ENCODE results near the gene HOXC9.

GRCh38 chr12:53966385-53967133, 33.4 kb upstream of the HOXC9 start:
- no peak for TF ChIP-seq CTCF (IDR thresholded peaks at IDR 0.05; ENCODE audit: borderline replicate concordance, extremely low read depth, low read length, poor library complexity, severe bottlenecking)
- no peak for TF ChIP-seq EZH2 (IDR thresholded peaks at IDR 0.05; ENCODE audit: borderline replicate concordance, low read depth, low read length, severe bottlenecking)
